ENCODE results near the gene EEPD1.

Gene EEPD1

GRCh38 chr7:36154255-36155212 lies 1.5 kb downstream of the EEPD1 start:
- no peak for DNase-seq (ENCODE audit: low read depth in 2 of 2)

GRCh38 chr7:36155811-36156361 lies 2.8 kb downstream of the EEPD1 start:
- no peak for DNase-seq (ENCODE audit: low read depth in 2 of 2)

GRCh38 chr7:36157527-36158320 lies 4.7 kb downstream of the EEPD1 start:
- no peak for DNase-seq (ENCODE audit: low read depth in 2 of 2)

- no peak for DNase-seq (ENCODE audit: low read depth in 2 of 2)
Observed at GRCh38 chr7:36158321-36158605, 5.2 kb downstream of the EEPD1 start.

- DNase-seq (ENCODE audit: low read depth in 2 of 2), result no peak
Observed at GRCh38 chr7:36159618-36160017, 6.6 kb downstream of the EEPD1 start.

GRCh38 chr7:36160313-36160712 lies 7.3 kb downstream of the EEPD1 start:
- DNase-seq (ENCODE audit: low read depth in 2 of 2), result no peak

- DNase-seq (ENCODE audit: low read depth in 2 of 2), result no peak
Observed at GRCh38 chr7:36161996-36162395, 8.9 kb downstream of the EEPD1 start.

DNA sequence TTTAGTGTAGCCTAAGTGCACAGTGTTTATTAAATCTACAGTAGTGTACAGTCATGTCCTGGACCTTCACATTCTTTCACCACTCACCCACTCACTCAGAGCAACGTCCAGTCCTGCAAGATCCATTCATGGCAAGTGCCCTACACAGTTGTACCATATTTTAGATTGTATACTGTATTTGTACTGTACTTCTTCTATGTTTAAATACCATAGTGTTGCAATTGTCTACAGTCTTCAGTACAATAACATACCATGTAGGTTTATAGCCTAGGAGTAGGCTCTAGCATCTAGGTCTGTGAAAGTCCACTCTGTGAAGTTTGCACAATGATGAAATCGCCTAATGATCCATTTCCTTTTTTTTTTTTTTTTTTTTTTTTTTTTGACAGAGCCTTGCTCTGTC lies 12.0 kb downstream of the EEPD1 start:
- no peak for DNase-seq (ENCODE audit: low read depth in 2 of 2)

DNA sequence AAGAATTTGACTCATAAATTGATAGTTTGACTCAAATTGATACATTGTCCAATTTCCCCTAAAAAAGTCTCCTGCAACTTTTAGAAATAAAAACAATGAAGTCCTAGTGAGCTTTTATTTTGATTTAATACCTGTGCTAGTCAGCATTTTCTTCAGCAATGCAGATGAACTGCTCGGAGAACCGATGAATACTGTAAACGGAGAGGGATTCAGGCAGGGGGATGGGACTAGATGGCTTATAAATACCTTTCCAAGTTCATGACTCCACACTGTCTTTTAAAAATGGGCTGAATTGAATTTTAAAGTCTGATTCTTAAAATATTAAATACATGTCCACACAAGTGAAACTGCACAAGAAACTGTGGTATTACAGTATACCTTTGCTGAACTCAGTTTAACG lies 12.7 kb downstream of the EEPD1 start:
- DNase-seq (ENCODE audit: low read depth in 2 of 2), result no peak

- no peak for DNase-seq (ENCODE audit: low read depth in 2 of 2)
Observed at GRCh38 chr7:36167403-36168050, 14.5 kb downstream of the EEPD1 start.

- DNase-seq (ENCODE audit: low read depth in 2 of 2), result no peak
Observed at GRCh38 chr7:36171503-36171902, 18.4 kb downstream of the EEPD1 start.

- DNase-seq (ENCODE audit: low read depth in 2 of 2), result no peak
Observed at GRCh38 chr7:36175886-36176285, 22.8 kb downstream of the EEPD1 start.

DNA sequence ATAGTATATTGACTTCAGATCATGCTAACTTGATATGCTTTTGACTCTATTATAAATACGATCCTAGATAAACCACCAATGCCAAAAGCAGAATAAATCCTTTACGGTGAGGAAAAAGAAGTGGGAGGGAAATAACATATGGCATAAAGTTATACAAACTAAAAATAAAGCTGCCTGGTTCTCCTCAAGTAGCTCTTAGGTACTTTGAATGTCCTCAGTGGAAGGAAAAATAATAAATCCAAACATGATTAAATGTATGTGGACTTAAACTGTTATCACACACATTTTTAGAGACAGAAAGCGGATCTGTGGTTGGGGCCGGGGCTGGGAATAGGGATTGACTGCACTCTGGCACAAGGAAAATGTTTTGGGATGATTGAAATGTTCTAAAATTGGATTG lies 23.6 kb downstream of the EEPD1 start:
- no peak for DNase-seq (ENCODE audit: low read depth in 2 of 2)

DNA sequence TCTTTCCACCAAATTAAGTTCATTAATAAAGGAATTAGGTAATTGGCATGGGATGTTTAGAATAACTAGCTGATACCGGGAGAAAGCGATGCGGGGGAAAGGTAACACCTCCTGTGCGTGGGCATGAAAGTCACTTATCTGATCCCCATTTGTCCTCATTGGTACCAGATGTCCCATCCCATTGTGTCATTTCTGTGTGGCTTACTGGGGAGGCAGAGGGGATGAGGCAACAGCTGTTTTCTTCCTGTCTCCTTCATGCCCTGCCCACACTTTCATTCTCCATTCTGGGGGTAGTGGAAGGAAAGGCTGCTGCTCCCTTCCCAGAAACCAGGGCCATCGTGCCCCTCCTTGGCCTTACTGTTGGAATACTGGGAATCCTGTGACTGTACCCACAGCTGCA lies 27.1 kb downstream of the EEPD1 start:
- no peak for DNase-seq (ENCODE audit: low read depth in 2 of 2)

- no peak for DNase-seq (ENCODE audit: low read depth in 2 of 2)
Observed at GRCh38 chr7:36181668-36182067, 28.6 kb downstream of the EEPD1 start.

- DNase-seq (ENCODE audit: low read depth in 2 of 2), result no peak
Observed at GRCh38 chr7:36182854-36183604, 30.0 kb downstream of the EEPD1 start.

GRCh38 chr7:36185092-36185491 lies 32.0 kb downstream of the EEPD1 start:
- no peak for DNase-seq (ENCODE audit: low read depth in 2 of 2)

- no peak for DNase-seq (ENCODE audit: low read depth in 2 of 2)
Observed at GRCh38 chr7:36185756-36186155, 32.7 kb downstream of the EEPD1 start.

- no peak for DNase-seq (ENCODE audit: low read depth in 2 of 2)
Observed at GRCh38 chr7:36186359-36187121, 33.5 kb downstream of the EEPD1 start.

- DNase-seq (ENCODE audit: low read depth in 2 of 2), result no peak
Observed at GRCh38 chr7:36188266-36188665, 35.2 kb downstream of the EEPD1 start.

DNA sequence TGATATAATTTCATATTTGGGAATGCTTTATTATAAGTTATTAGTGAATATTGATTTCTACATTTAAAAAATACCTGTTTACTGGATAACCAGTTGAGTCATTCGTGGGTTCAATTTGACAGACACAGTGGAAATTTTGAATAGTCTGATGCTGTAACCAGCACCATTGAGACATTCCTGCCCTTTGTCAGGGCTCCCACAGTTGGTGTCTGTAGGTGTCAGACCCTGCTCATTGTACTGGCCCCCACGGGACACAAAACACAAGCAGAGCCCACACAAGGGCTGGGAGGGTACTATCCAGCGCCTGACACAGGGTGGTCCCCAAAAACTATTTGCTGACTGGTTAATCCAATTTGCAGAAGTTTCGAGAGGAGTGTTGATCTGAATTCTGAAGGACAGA lies 35.9 kb downstream of the EEPD1 start:
- DNase-seq (ENCODE audit: low read depth in 2 of 2), result no peak

Measured in stimulated activated CD8-positive, alpha-beta memory T cell treated with anti-CD3 and anti-CD28 coated beads, Interleukin-7, amount 100 ng/mL, for 1 hour (primary cell).